ENCODE results near the gene CCM2. TPM values are rescaled to one million over a fixed set of nuclear protein-coding genes. Genes with fewer than 3 reads are reported as not detected.

The CCM2 gene
- total RNA-seq, 1 experiment from 2014 or later: 42.5 TPM

GRCh38 chr7:45125193-45125904 lies 125.3 kb downstream of the CCM2 start:
- no peak overlapping the region for H3K9ac ChIP-seq (ENCODE audit: low read length)
- no peaks in the 10 kb centered on the region for H3K9me3 ChIP-seq (ENCODE audit: low read length)
- H3K4me3 ChIP-seq (ENCODE audit: low read length): no peak overlapping the region
- peaks cover 9% of the 10 kb centered on the region for H3K4me1 ChIP-seq (ENCODE audit: low read length)
- no peaks in the 10 kb centered on the region for H3K79me2 ChIP-seq (ENCODE audit: low read length)
- H3K27ac ChIP-seq (ENCODE audit: low read length): no peak overlapping the region
- H3K36me3 ChIP-seq (ENCODE audit: insufficient read depth, low read length): no peaks in the 10 kb centered on the region
- no peak for DNase-seq
- no peaks in the 10 kb centered on the region for H4K20me1 ChIP-seq (ENCODE audit: insufficient read depth, low read depth, low read length)
- H3K4me2 ChIP-seq (ENCODE audit: low read depth, low read length, poor library complexity, severe bottlenecking): no peak overlapping the region
- no peaks in the 10 kb centered on the region for H3K9me2 ChIP-seq (replicated peaks; ENCODE audit: insufficient read depth, low read length)
- no peak overlapping the region for H2AFZ ChIP-seq (ENCODE audit: low read length)
- no peaks in the 10 kb centered on the region for H3K27me3 ChIP-seq (ENCODE audit: low read length)

Small RNA genes lying within 50 kb of the gene (small RNA-seq; reads per million reads assigned to genes)
- 6.2 reads per million, percentile 84 among the genes with 10 or more reads in this experiment for gene SNORA5A
- not detected for gene SNORA5B
- 15.7 reads per million, percentile 95 among the genes with 10 or more reads in this experiment for gene SNORA5C

Other genes starting within 250 kb of the CCM2 start
- 2,370 and 3,564 TPM in 2 replicates for gene PPIA, start 203.5 kb upstream of the CCM2 start, total RNA-seq (2014; rRNA removed; shearing (Covaris generic); ENCODE audit: low replicate concordance)
- 188 and 202 TPM in 2 replicates for gene H2AZ2, start 152.1 kb upstream of the CCM2 start, total RNA-seq (2014; rRNA removed; shearing (Covaris generic); ENCODE audit: low replicate concordance)
- 7.3 and 11.8 TPM in 2 replicates for gene PURB, start 114.7 kb upstream of the CCM2 start, total RNA-seq (2014; rRNA removed; shearing (Covaris generic); ENCODE audit: low replicate concordance)
- 62.4 and 130 TPM in 2 replicates for gene MYO1G, start 21.2 kb upstream of the CCM2 start, total RNA-seq (2014; rRNA removed; shearing (Covaris generic); ENCODE audit: low replicate concordance)
- gene NACAD, start 88.8 kb downstream of the CCM2 start, total RNA-seq (2014; rRNA removed; shearing (Covaris generic); ENCODE audit: low replicate concordance): 0.04 TPM in 1 of 2 replicates, not detected in the other
- gene TBRG4, start 111.5 kb downstream of the CCM2 start, total RNA-seq (2014; rRNA removed; shearing (Covaris generic); ENCODE audit: low replicate concordance): 81.5 and 108 TPM in 2 replicates
- gene RAMP3, start 157.6 kb downstream of the CCM2 start, total RNA-seq (2014; rRNA removed; shearing (Covaris generic); ENCODE audit: low replicate concordance): not detected in 2 replicates

All from Karpas-422 (cell line).